Activated CD4-positive, alpha-beta T cell treated with anti-CD3 and anti-CD28 coated beads, Interleukin-2, amount 10 ng/mL, durations not matched to agents 7 days and 5 days (primary cell): Measurements from ENCODE around the gene NDUFA5. TPM values are rescaled to one million over a fixed set of nuclear protein-coding genes. Genes with fewer than 3 reads are reported as not detected.

Experiments used
- total RNA-seq, 2 experiments: library from RNA; stranded (reverse); gene quantifications; one replicate each; pipeline ENCODE4 v1.2.3, GENCODE V29; 2021

Gene NDUFA5
- total RNA-seq, 2 experiments from 2014 or later, result 45.4 to 49.7 TPM

Other genes starting within 250 kb of the NDUFA5 start
- gene IQUB, start 23.2 kb downstream of the NDUFA5 start, total RNA-seq, result not detected
- gene ASB15, start 44.0 kb upstream of the NDUFA5 start, total RNA-seq, result not detected
- not detected for gene LMOD2, start 98.0 kb upstream of the NDUFA5 start, total RNA-seq
- gene WASL, start 191.2 kb upstream of the NDUFA5 start, total RNA-seq, result 1 to 10 TPM; 6.2 to 7.7 TPM